Immature natural killer cell (primary cell): ENCODE data around the gene STYXL1. TPM values are rescaled to one million over a fixed set of nuclear protein-coding genes. Genes with fewer than 3 reads are reported as not detected.

Experiments
- DNase-seq, 3 donors: peaks; one replicate each; pipeline ENCODE4 v3.0.0; 2022; ENCODE audit warnings: mixed read lengths in 1 of 3
- H3K27ac Mint-ChIP-seq, 6 donors: one replicate each; pipeline ENCODE4 v1.8.0; 2020; ENCODE audit warnings: mixed read lengths in 6 of 6, mild to moderate bottlenecking in 5 of 6, inconsistent platforms in 4 of 6, moderate library complexity in 3 of 6
- H3K27me3 Mint-ChIP-seq, 3 donors: one replicate each; pipeline ENCODE4 v1.8.0; 2020 to 2021; ENCODE audit warnings: low read depth in 3 of 3, mild to moderate bottlenecking in 3 of 3, mixed read lengths in 3 of 3, moderate library complexity in 3 of 3, inconsistent platforms in 1 of 3
- H3K36me3 Mint-ChIP-seq, 3 donors: one replicate each; pipeline ENCODE4 v1.8.0; 2020; ENCODE audit warnings: mixed read lengths in 3 of 3, inconsistent platforms in 2 of 3, mild to moderate bottlenecking in 2 of 3
- H3K4me1 Mint-ChIP-seq, 2 donors: one replicate each; pipeline ENCODE4 v1.8.0; 2020; ENCODE audit warnings: inconsistent platforms in 2 of 2, mild to moderate bottlenecking in 2 of 2, mixed read lengths in 2 of 2, moderate library complexity in 1 of 2
- H3K4me3 Mint-ChIP-seq, 5 donors: one replicate each; pipeline ENCODE4 v1.8.0; 2020; ENCODE audit warnings: mild to moderate bottlenecking in 5 of 5, mixed read lengths in 5 of 5, inconsistent platforms in 3 of 5, moderate library complexity in 3 of 5
- H3K9me3 Mint-ChIP-seq, 6 donors: one replicate each; pipeline ENCODE4 v1.8.0; 2020; ENCODE audit warnings: mild to moderate bottlenecking in 6 of 6, mixed read lengths in 6 of 6, inconsistent platforms in 4 of 6, moderate library complexity in 3 of 6
- polyA plus RNA-seq, 3 donors: library from polyadenylated mRNA; unstranded; fragments of 300-500 nt; fragmentation: Illumina TruSeq; gene quantifications; one replicate each; pipeline ENCODE4 v1.2.3, GENCODE V29; 2021

STYXL1 gene
- polyA plus RNA-seq, 3 donors from 2014 or later, result 77.7 to 102 (median 79.5) TPM

GRCh38 chr7:76003351-76003750 is 44.4 kb downstream of the STYXL1 start:
- Mint-ChIP-seq H3K4me3 (no peak overlapping the region), H3K27me3 (no peaks in the 10 kb centered on the region), H3K4me1 (peaks cover 3 to 5% of the 10 kb centered on the region in 2 donors), H3K36me3 (peaks cover 12 to 25% (median 16%) of the 10 kb centered on the region in 3 donors), H3K27ac (no peak overlapping the region), H3K9me3 (no peaks in the 10 kb centered on the region)
- DNase-seq, result no peak

DNA sequence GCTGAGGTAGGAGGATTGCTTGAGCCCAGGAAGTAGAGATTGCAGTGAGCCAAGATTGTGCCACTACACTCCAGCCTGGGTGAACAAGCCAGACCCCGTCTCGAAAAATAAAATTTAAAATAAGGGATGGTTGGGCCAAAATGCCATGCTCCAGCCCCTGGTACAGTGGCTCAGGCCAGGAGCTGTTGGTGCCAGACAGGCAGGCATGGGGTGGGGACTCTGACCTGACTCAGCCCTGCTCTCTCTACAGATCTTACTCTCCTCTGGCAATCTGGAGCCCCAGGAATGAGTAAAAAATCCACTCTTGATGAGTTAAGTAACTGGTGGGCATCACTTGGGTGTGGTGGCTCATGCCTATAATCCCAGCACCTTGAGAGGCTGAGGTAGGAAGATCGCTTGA is 45.0 kb downstream of the STYXL1 start:
- Mint-ChIP-seq H3K27me3 (no peaks in the 10 kb centered on the region), H3K4me3 (no peak overlapping the region), H3K9me3 (no peaks in the 10 kb centered on the region), H3K4me1 (peaks cover 0 to under 1% of the 10 kb centered on the region in 2 donors), H3K27ac (no peak overlapping the region), H3K36me3 (peaks cover 12 to 25% (median 17%) of the 10 kb centered on the region in 3 donors)
- no peak for DNase-seq

DNA sequence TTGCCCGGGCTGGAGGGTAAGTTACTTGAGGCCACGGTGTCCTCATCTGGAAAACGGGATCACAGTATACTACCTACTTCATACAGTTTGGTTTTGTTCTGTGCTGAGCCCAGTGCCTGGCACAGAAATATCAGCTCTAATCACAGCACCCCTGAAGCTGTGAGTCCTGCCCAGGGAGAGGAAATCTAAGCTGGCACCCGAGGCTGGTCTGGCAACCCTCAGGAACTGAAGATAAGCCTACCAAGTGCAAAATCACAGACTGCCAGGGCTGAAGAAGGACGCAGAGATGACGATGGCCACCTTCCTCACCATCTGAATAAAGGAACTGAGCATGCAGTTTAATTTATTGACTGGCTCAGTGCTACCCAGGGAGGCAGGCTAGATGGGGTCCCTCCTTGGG is 45.7 kb downstream of the STYXL1 start:
- Mint-ChIP-seq H3K9me3 (no peaks in the 10 kb centered on the region), H3K4me1 (peaks cover 6 to 7% of the 10 kb centered on the region in 2 donors), H3K36me3 (peaks cover 12 to 25% (median 17%) of the 10 kb centered on the region in 3 donors), H3K4me3 (no peak overlapping the region), H3K27me3 (no peaks in the 10 kb centered on the region), H3K27ac (no peak overlapping the region)
- DNase-seq, result no peak

DNA sequence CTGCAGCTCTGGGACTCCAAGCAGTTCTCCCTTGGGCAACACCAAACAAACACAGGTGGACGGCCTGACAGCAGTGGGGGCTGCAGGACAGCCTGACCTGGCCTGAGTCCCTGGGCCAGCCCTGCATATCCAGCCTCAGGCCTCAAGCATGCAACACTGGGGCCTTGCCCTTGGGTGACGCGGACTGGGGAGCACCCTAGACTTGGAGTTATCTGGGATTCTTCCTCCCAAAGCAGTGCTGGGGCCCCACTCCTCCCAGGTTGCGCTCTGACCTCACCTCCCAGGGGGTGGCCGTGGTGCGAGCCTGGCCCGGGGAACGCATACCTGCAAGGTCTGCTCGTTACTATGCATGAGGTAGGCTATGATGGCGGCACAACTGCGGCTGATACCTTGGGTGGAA is 47.2 kb downstream of the STYXL1 start:
- no peaks in the 10 kb centered on the region for H3K9me3 Mint-ChIP-seq
- H3K27me3 Mint-ChIP-seq, result peaks cover 0 to 2% (median 0%) of the 10 kb centered on the region in 3 donors
- H3K27ac Mint-ChIP-seq, result no peak overlapping the region
- peaks cover 18 to 22% of the 10 kb centered on the region in 2 donors for H3K4me1 Mint-ChIP-seq
- DNase-seq, result no peak
- H3K4me3 Mint-ChIP-seq, result no peak overlapping the region
- peaks cover 12 to 29% (median 17%) of the 10 kb centered on the region in 3 donors for H3K36me3 Mint-ChIP-seq

GRCh38 chr7:75998038-75998437 is 49.8 kb downstream of the STYXL1 start:
- no peak for DNase-seq
- Mint-ChIP-seq H3K9me3 (no peaks in the 10 kb centered on the region), H3K27ac (no peak overlapping the region), H3K4me1 (peaks cover 22 to 27% of the 10 kb centered on the region in 2 donors), H3K36me3 (peaks cover 2 to 17% (median 6%) of the 10 kb centered on the region in 3 donors), H3K4me3 (no peak overlapping the region), H3K27me3 (peaks cover 0 to 6% (median 2%) of the 10 kb centered on the region in 3 donors)

- H3K27ac Mint-ChIP-seq, result peak overlapping the region in 4 of 6 donors; percentile 6 to 86 (median 42)
- H3K9me3 Mint-ChIP-seq, result no peaks in the 10 kb centered on the region
- H3K36me3 Mint-ChIP-seq, result peaks cover 0 to 15% (median 4%) of the 10 kb centered on the region in 3 donors
- H3K27me3 Mint-ChIP-seq, result peaks cover 0 to 6% (median 2%) of the 10 kb centered on the region in 3 donors
- peak overlapping the region in 1 of 5 donors; percentile 29 for H3K4me3 Mint-ChIP-seq
- DNase-seq, result no peak
- H3K4me1 Mint-ChIP-seq, result peaks cover 22 to 30% of the 10 kb centered on the region in 2 donors
These were observed 51.3 kb downstream of the STYXL1 start for GRCh38 chr7:75996476-75996875.

DNA sequence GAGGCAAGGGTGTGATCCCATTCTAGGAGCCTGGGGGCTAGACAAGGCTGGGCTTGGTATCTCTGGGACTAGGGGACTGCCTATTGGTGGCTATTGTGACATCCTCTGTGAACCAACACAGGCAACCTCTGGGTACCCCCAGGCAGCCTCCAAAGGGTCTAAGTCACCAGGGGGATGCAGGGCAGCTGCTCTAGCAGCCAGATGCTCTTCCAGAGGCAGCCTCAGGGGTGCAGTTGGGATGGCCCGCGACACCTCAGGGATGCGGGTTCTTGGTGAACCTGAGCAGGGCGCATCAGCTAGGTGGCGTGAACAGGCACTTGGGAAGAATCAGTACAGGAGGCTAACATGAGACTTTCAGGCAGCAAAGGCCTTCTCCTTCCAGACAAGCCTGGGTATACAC is 51.8 kb downstream of the STYXL1 start:
- H3K27me3 Mint-ChIP-seq, result peaks cover 0 to 6% (median 2%) of the 10 kb centered on the region in 3 donors
- no peak for DNase-seq
- H3K4me3 Mint-ChIP-seq, result peak overlapping the region in 3 of 5 donors; percentile 1 to 42 (median 10)
- H3K4me1 Mint-ChIP-seq, result peaks cover 22 to 31% of the 10 kb centered on the region in 2 donors
- H3K36me3 Mint-ChIP-seq, result peaks cover 0 to 17% (median 4%) of the 10 kb centered on the region in 3 donors
- peak overlapping the region in 2 of 6 donors; percentile 21 to 66 for H3K27ac Mint-ChIP-seq
- no peaks in the 10 kb centered on the region for H3K9me3 Mint-ChIP-seq

- H3K4me1 Mint-ChIP-seq, result peaks cover 25 to 33% of the 10 kb centered on the region in 2 donors
- H3K27me3 Mint-ChIP-seq, result peaks cover 0 to 6% (median 2%) of the 10 kb centered on the region in 3 donors
- no peak overlapping the region for H3K27ac Mint-ChIP-seq
- no peak for DNase-seq
- H3K4me3 Mint-ChIP-seq, result peak overlapping the region; percentile 62 to 79 (median 68)
- peaks cover 0 to 18% (median 4%) of the 10 kb centered on the region in 3 donors for H3K36me3 Mint-ChIP-seq
- H3K9me3 Mint-ChIP-seq, result no peaks in the 10 kb centered on the region
These were observed 52.7 kb downstream of the STYXL1 start for GRCh38 chr7:75995052-75995471.

GRCh38 chr7:75994388-75995051 is 53.3 kb downstream of the STYXL1 start, which contains the start of gene TMEM120A:
TMEM120A (minus strand) TSS chr7:75994595; CDS start chr7:75994570, 25 bp downstream.
- Mint-ChIP-seq H3K9me3 (no peaks in the 10 kb centered on the region), H3K27ac (peak within 1 kb of the TSS in 3 of 6 donors; percentile 45 to 66 (median 55)), H3K4me1 (peaks cover 30 to 36% of the 10 kb centered on the region in 2 donors), H3K27me3 (peaks cover 0 to 9% (median 2%) of the 10 kb centered on the region in 3 donors), H3K4me3 (peak within 1 kb of the TSS; percentile 66 to 85 (median 77)), H3K36me3 (peaks cover 0 to 18% (median 4%) of the 10 kb centered on the region in 3 donors)
- DNase-seq, result peak; percentile 94

- DNase-seq, result peak; percentile 12 to 21 (median 14)
- Mint-ChIP-seq H3K4me1 (peaks cover 30 to 36% of the 10 kb centered on the region in 2 donors), H3K27ac (peak overlapping the region in 3 of 6 donors; percentile 45 to 66 (median 55)), H3K4me3 (peak overlapping the region; percentile 66 to 85 (median 77)), H3K9me3 (no peaks in the 10 kb centered on the region), H3K36me3 (peaks cover 0 to 13% (median 4%) of the 10 kb centered on the region in 3 donors), H3K27me3 (peaks cover 0 to 10% (median 2%) of the 10 kb centered on the region in 3 donors)
These were observed 54.0 kb downstream of the STYXL1 start for GRCh38 chr7:75993689-75994387.

- Mint-ChIP-seq H3K4me1 (peaks cover 23 to 31% of the 10 kb centered on the region in 2 donors), H3K36me3 (peaks cover 0 to 12% (median 3%) of the 10 kb centered on the region in 3 donors), H3K27ac (no peak overlapping the region), H3K9me3 (no peaks in the 10 kb centered on the region), H3K27me3 (peaks cover 0 to 10% (median 2%) of the 10 kb centered on the region in 3 donors), H3K4me3 (peak overlapping the region in 1 of 5 donors; percentile 77)
- no peak for DNase-seq
These were observed 55.6 kb downstream of the STYXL1 start for GRCh38 chr7:75992083-75992755.

- Mint-ChIP-seq H3K27ac (no peak overlapping the region), H3K4me1 (peaks cover 17 to 25% of the 10 kb centered on the region in 2 donors)
These were observed 56.2 kb downstream of the STYXL1 start for GRCh38 chr7:75991531-75992082.

More at GRCh38 chr7:75991531-75992082, 56.2 kb downstream of the STYXL1 start:
- DNase-seq, result no peak
- H3K36me3 Mint-ChIP-seq, result peaks cover 0 to 11% (median 6%) of the 10 kb centered on the region in 3 donors
- no peaks in the 10 kb centered on the region for H3K9me3 Mint-ChIP-seq
- H3K4me3 Mint-ChIP-seq, result no peak overlapping the region
- peaks cover 0 to 11% (median 4%) of the 10 kb centered on the region in 3 donors for H3K27me3 Mint-ChIP-seq
